ENCODE results near the gene TMEM52B.

DNA sequence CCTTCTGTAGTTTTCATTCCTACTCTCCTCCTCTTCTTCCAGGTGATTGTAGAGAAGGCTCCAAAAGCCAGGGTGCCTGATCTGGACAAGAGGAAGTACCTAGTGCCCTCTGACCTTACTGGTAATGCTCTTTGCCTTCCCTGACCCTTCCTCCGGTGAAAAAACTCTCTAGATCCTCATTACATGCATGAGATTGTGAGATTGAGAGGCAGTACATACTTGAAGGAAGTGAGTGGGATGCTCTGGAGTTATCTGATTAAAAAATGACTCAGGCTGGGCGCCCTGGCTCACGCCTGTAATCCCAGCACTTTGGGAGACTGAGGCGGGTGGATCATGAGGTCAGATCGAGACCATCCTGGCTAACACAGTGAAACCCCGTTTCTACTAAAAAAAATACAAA, 39.2 kb downstream of the TMEM52B start:
- TF ChIP-seq POLR2A (IDR thresholded peaks at IDR 0.05) (no peak), EP300 (IDR thresholded peaks at IDR 0.05) (no peak), POLR2AphosphoS5 (IDR thresholded peaks at IDR 0.05) (no peak)
- TF ChIP-seq, protein P1, sequence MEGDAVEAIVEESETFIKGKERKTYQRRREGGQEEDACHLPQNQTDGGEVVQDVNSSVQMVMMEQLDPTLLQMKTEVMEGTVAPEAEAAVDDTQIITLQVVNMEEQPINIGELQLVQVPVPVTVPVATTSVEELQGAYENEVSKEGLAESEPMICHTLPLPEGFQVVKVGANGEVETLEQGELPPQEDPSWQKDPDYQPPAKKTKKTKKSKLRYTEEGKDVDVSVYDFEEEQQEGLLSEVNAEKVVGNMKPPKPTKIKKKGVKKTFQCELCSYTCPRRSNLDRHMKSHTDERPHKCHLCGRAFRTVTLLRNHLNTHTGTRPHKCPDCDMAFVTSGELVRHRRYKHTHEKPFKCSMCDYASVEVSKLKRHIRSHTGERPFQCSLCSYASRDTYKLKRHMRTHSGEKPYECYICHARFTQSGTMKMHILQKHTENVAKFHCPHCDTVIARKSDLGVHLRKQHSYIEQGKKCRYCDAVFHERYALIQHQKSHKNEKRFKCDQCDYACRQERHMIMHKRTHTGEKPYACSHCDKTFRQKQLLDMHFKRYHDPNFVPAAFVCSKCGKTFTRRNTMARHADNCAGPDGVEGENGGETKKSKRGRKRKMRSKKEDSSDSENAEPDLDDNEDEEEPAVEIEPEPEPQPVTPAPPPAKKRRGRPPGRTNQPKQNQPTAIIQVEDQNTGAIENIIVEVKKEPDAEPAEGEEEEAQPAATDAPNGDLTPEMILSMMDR (IDR thresholded peaks at IDR 0.05) = no peak

Measured in suprapubic skin (tissue), 4 donors.